ENCODE data around the gene GIMAP5. TPM values are rescaled to one million over a fixed set of nuclear protein-coding genes. Genes with fewer than 3 reads are reported as not detected.

Gene GIMAP5
- total and polyA plus RNA-seq, 9 of the 15 experiments (the other 6 are each of a cell fraction or from before 2014, with no cell fraction given), result 0.35 TPM; not detected in 8

DNA sequence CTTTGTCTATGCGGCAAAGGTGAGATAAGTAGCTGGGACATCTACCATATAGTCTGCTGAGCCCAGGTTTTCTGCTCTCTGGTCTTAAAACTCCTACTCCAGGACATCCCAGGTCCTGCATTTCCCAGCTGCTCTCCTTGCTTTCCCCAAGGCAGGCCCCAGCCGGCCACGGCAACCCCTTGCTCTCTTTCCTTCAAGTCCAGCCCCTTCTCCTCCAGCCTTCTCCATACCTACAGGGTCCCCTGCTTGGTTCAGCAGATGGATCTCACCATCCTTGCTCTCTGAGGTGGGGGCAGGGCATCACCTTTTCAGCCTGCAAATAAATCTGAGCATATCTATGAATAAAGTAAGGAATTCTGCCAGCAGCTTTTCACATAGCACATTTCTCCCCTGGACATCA, 8.7 kb downstream of the GIMAP5 start:
- Histone ChIP-seq H3K9me1 (ENCODE audit: control insufficient read depth, insufficient read depth, low read length) (no peaks in the 10 kb centered on the region), H3K4me3 (no peak overlapping the region), H3K27me3 (ENCODE audit: control insufficient read depth in 2 of 2, insufficient read depth in 2 of 2, low read length in 2 of 2) (peaks cover 18 to 44% of the 10 kb centered on the region in 2 experiments; a peak in 4 of 5 replicates), H3K79me2 (ENCODE audit: control insufficient read depth, insufficient read depth, low read length) (no peaks in the 10 kb centered on the region), H3K4me1 (replicated peaks in 1 of 2; ENCODE audit: control insufficient read depth in 2 of 2, insufficient read depth in 2 of 2, low read length in 2 of 2) (no peaks in the 10 kb centered on the region), H3K9me3 (replicated peaks; ENCODE audit: control insufficient read depth, insufficient read depth, low read depth, low read length) (no peaks in the 10 kb centered on the region), H3K4me2 (ENCODE audit: insufficient read depth, low read length) (no peak overlapping the region), H2AFZ (ENCODE audit: low read depth, low read length) (no peak overlapping the region), H4K20me1 (replicated peaks; ENCODE audit: control insufficient read depth, insufficient read depth, low read length) (peaks cover 5% of the 10 kb centered on the region; the same call in 1 of the 2 replicates), H3K36me3 (ENCODE audit: control insufficient read depth, insufficient read depth, low read length) (no peaks in the 10 kb centered on the region), H3K9ac (ENCODE audit: insufficient read depth in 1 of 2, low read depth in 2 of 2, low read length in 2 of 2) (no peak overlapping the region), H3K27ac (ENCODE audit: extremely low read depth, low read depth, low read length) (no peak overlapping the region)
- intact Hi-C loops (cut with micrococcal nuclease) (no loop called here), in situ Hi-C loops (cut with MboI) (no loop called here)
- FAIRE-seq (no peak), ATAC-seq (no peak), DNase-seq (ENCODE audit: extremely low read depth in 1 of 4, low spot score in 3 of 4) (no peak)
- CTCF ChIA-PET (ENCODE audit: low intra/inter-chr PET ratio), result no interaction called here
- no TSS peak for BruUV-seq (replicated peaks)
- WGBS (ENCODE audit: insufficient coverage, low coverage, missing lambda C conversion rate), result 0% methylated on average over 3 of the region's 3 CpGs
- POLR2A ChIA-PET, result no interaction called here
- TF ChIP-seq RHOXF2B (CRISPR knock-in tag; conservative IDR thresholded peaks at IDR 0.05), result no peak
- TF ChIP-seq ZNF764 (CRISPR knock-in tag; IDR thresholded peaks at IDR 0.05; ENCODE audit: low read depth), result no peak
- TF ChIP-seq RB1 (IDR thresholded peaks at IDR 0.05; ENCODE audit: low read depth), result no peak
- no peak for TF ChIP-seq SMAD1 (IDR thresholded peaks at IDR 0.05; ENCODE audit: low read depth, low read length, partially characterized antibody)
- TF ChIP-seq DIDO1 (tag; IDR thresholded peaks at IDR 0.05; ENCODE audit: low read depth), result no peak
- TF ChIP-seq E2F5 (CRISPR knock-in tag; IDR thresholded peaks at IDR 0.05), result no peak
- TF ChIP-seq MCM5 (IDR thresholded peaks at IDR 0.05; ENCODE audit: low read depth), result no peak
- no peak for TF ChIP-seq ZBTB2 (IDR thresholded peaks at IDR 0.05)
- no peak for TF ChIP-seq UBTF (IDR thresholded peaks at IDR 0.05; ENCODE audit: borderline replicate concordance in 1 of 2, low read depth in 2 of 2, low read length in 2 of 2)
- no peak for TF ChIP-seq ELK1 (CRISPR knock-in tag; IDR thresholded peaks at IDR 0.05)
- no peak for TF ChIP-seq SAFB (IDR thresholded peaks at IDR 0.05; ENCODE audit: borderline replicate concordance, low read depth, low read length)
- TF ChIP-seq, protein P1, sequence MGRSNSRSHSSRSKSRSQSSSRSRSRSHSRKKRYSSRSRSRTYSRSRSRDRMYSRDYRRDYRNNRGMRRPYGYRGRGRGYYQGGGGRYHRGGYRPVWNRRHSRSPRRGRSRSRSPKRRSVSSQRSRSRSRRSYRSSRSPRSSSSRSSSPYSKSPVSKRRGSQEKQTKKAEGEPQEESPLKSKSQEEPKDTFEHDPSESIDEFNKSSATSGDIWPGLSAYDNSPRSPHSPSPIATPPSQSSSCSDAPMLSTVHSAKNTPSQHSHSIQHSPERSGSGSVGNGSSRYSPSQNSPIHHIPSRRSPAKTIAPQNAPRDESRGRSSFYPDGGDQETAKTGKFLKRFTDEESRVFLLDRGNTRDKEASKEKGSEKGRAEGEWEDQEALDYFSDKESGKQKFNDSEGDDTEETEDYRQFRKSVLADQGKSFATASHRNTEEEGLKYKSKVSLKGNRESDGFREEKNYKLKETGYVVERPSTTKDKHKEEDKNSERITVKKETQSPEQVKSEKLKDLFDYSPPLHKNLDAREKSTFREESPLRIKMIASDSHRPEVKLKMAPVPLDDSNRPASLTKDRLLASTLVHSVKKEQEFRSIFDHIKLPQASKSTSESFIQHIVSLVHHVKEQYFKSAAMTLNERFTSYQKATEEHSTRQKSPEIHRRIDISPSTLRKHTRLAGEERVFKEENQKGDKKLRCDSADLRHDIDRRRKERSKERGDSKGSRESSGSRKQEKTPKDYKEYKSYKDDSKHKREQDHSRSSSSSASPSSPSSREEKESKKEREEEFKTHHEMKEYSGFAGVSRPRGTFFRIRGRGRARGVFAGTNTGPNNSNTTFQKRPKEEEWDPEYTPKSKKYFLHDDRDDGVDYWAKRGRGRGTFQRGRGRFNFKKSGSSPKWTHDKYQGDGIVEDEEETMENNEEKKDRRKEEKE (IDR thresholded peaks at IDR 0.05; ENCODE audit: borderline replicate concordance in 1 of 2, control insufficient read depth in 1 of 2, low read depth in 2 of 2, low read length in 1 of 2), result no peak

Data from K562 (cell line).